Measurements from ENCODE around the gene USP36. TPM values are rescaled to one million over a fixed set of nuclear protein-coding genes. Genes with fewer than 3 reads are reported as not detected.

USP36 gene
- polyA plus RNA-seq, 1 donor, result 30.5 TPM

DNA sequence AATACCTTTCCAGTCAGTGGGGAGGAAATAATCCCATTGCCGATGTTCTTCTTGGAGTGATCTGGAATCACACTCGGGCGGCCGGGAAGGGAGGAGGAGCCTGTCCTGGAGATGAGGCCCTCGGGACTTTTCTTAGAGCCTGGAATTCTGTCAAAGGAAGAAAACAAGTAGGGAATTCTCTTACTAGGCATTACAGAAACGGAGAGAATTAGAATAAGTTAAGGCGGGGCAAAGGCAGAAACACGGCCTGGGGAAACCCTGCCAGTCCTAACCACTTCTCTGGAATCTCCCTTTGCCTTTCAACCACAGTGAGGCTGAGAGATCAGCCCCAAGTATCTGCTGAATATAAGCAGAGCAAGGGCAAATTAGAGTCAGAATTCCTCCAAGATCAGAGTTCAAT lies 27.8 kb downstream of the USP36 start:
- no peak for DNase-seq

DNA sequence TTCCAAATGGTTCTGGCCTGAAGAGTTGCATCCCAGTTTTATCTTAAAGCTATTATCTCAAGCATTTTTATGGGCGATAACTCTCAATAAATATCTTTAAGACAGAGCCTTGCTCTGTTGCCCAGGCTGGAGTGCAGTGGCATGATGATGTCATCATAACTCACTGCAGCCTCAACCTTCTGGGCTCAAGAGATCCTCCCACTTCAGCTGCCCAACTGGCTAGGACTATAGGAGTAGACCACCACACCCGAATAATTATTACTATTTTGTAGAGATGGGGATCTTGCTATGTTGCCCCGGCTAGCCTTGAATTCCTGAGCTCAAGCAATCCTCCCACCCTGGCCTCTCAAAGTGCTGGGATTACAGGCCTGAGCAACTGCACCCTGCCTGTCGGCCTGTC lies 32.5 kb downstream of the USP36 start:
- no peak for DNase-seq

DNA sequence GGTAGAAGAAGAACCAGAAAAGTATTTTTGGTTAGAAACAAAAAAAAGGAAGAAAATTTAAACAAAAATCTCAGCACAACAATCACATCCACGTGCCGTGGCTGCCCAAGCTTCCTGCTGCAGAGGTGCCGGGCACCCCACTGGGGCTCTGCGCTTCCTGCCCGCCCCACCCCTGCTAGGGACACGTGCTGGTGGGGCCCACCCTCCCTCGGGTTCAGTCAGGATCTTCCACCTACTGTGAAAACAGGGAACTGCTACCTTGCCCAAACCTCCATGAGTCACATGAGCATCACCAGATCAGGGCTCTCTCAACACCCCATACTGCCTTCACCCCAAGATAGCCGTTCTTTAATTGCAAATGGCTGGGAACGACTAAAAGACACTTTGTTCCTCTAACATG lies 34.2 kb downstream of the USP36 start:
- DNase-seq, result no peak

DNA sequence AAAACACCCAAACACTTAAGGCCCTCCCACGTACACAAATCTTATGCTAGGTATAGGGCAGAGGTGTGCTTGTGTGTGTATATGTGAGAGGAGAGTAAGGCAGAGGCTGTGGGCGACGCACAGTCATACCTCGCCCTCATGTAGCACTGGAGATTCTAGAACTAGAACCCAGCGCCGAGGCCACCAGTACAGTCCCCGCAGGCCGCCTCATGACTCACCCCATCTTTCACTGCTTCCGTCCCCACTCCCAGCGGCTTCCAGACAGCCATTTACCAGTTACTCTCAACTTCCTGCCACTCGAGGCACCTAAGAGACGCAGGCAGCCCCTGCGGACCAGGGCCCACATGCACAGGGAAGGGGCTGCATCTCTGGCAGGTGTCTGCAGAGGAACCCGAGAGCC lies 35.3 kb downstream of the USP36 start:
- DNase-seq, result no peak

- DNase-seq, result no peak
These were observed 35.8 kb downstream of the USP36 start for GRCh38 chr17:78804777-78805176.

DNA sequence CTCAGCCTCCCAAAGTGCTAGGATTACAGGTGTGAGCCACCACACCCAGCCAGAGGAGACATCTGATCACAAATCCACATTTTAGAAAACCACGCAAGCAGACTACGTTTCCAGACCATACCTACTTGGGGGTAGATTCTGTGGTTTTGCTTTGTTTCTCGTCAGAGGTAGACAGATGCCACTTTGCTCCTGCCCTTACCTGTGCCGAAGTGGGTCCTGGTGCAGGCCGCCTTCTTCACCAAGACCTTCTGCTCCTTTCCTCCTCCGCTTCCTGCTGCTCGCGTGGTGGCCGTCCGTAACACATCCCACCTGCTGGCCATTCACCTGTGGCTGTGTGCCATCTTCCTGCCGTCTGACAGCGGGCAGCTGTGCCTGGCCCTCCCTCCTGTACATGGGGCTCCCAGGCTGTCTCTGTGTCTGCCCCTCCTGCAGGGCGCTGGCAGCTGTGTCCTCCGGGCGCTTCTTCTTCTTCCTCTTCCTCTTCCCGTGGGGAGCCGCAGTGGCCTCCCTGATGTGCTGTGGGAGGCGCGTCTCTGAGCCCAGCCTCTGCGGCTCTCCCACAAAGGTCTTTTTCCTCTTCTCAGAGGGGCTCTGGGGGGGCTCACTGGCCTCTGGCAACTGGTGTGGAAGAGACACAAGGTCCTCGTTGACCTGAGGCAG lies 37.3 kb downstream of the USP36 start:
- DNase-seq, result no peak

- no peak for DNase-seq
These were observed 38.2 kb downstream of the USP36 start for GRCh38 chr17:78802459-78802858.

GRCh38 chr17:78802008-78802407 lies 38.6 kb downstream of the USP36 start:
- no peak for DNase-seq

DNA sequence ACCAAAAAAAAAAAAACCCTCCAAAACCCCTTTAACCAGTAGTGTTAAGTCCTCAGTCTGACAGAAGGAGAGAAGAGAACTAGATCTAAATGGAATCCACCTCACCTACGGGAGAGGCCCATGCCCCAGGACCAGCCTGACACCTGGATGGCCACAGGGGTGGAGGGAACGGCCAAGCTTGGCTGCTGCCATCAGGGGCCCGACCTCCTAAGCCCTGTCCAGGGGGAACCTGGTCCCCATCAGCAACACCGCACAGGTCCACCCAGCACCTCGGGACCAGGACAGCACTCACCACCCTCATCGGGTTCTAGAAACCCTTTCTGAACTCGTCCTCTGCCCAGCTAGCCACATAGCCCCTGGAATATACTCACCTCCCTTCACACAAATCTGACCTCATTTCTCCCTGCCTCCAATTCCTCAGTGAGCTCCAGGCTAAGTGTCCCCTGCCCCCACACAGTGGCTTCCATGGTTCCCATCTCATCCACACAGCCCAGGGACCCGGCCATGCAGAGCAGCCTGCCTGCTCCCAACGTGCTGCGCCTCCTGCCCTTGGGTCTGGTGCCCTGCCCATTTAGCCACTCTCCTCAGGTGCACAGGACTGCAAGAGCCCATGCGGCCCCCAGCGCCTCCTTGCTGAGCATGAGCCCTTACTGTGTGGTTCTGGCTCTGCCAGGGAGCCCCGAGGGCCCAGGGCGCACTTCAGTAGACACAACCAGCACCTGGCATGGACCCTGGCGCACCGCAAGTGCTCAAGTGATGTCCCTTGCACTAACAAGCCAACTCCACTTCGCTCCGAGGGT lies 40.3 kb downstream of the USP36 start:
- DNase-seq, result no peak

DNA sequence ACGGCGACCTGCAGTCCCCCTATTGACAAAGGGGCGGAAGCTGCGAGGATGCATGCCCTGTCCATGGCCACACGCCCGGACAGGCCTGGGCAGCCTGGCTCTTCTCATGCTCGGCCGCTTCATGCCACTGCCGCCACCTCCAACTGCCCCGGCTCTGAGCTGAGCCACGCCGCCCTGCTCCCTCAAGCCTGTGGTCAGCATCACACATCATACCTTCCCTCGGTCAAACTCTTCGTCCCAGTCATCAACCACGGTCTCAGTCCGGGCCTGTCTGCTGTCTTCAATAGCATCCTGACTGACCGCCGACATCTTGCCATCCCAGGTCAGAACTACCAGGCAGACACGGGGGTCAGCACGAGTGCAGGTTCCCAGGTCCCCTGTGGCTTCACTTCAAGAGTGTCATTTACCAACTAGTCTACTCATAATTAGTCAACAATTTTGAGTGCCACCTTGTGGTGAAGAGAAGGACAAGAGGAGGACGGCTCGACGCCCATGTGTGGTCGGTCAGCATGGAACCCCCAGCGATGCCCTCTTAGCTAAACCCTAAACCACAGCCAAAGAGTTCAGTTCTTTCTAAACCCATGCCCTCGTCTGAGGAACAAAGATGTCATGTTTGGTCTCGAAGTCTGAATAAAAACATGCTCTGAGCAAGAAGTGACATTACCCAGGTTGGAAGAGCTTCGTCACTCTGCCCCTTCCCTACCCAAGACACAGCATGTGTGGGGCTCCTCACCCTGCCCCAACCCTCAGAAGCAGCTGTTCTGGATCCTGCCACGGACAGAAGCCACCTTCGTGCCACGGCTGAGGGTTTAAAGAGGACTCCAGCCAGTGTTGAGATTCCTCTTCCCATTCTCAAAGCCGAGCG lies 41.7 kb downstream of the USP36 start:
- DNase-seq, result no peak

- no peak for DNase-seq
These were observed 42.7 kb downstream of the USP36 start for GRCh38 chr17:78797691-78798585.

DNA sequence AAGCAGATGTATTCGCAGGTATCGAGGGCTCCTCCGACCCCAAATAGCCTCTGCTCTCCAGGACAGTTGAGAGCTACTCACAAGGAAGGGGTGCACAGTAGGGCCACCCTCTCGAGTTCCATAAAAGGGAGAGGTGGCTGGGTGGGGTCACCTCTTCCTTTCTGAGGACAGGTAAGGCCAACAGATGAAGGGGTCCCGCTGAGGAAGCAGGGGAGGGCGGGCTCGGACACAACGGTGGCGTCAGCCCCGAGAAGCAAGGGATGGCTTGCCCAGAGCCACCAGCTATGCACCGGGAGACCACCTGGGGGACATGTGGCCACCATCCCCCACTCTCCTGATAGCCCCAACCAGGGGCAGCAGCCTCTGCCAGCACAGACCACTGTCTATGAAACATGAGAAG lies 43.4 kb downstream of the USP36 start:
- no peak for DNase-seq

- DNase-seq, result no peak
These were observed 44.1 kb downstream of the USP36 start for GRCh38 chr17:78796517-78796900.

DNA sequence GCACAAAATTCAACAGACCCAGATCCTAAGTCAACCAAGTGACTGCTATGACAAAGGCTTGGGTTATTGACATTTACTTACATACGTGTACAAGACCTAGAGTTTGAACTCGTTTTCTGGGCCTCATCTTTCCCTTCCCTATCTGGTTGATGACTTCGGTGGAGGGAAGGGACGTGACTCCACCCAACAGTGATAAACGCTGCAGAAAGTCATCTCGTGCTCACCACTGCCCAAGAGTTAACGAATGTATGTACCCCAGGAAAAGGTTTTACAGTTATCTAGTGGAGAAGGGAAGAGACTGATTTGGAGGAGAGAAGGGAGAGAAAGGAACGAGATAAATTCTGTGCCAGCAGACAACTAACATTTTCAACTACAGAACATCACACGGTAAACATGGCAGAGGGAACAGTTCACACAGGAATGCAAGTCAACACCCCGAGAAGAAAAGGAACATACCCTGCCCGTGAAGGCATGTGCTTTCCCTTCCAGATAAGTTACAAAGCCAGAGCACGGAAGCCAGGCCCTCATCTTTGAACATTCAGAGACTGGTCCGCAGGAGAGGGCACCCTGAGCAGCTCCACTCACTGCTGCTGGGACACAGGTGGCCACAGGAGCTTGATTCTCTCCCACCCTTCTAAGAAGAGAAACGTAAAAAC lies 44.6 kb downstream of the USP36 start:
- DNase-seq, result no peak

- DNase-seq, result no peak
These were observed 45.6 kb downstream of the USP36 start for GRCh38 chr17:78794864-78795640.

DNA sequence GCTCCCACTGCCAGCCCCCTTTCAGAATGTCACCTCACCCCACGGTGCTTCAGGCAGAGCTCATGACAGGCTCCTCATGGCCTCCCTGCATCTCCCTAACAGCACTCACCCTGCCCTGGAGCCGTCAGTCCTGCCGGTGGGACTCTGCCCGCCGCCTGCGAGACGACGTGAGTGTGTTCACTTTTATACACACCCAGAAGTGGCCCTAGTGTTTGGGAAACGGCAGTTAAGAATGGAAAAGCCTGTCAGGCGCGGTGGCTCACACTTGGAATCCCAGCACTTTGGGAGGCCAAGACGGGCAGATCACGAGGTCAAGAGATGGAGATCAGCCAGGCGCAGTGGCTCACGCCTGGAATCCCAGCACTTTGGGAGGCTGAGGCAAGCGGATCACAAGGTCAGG lies 46.2 kb downstream of the USP36 start:
- no peak for DNase-seq

GRCh38 chr17:78793968-78794367 lies 46.6 kb downstream of the USP36 start:
- DNase-seq, result no peak

- no peak for DNase-seq
These were observed 47.2 kb downstream of the USP36 start for GRCh38 chr17:78793415-78793814.

DNA sequence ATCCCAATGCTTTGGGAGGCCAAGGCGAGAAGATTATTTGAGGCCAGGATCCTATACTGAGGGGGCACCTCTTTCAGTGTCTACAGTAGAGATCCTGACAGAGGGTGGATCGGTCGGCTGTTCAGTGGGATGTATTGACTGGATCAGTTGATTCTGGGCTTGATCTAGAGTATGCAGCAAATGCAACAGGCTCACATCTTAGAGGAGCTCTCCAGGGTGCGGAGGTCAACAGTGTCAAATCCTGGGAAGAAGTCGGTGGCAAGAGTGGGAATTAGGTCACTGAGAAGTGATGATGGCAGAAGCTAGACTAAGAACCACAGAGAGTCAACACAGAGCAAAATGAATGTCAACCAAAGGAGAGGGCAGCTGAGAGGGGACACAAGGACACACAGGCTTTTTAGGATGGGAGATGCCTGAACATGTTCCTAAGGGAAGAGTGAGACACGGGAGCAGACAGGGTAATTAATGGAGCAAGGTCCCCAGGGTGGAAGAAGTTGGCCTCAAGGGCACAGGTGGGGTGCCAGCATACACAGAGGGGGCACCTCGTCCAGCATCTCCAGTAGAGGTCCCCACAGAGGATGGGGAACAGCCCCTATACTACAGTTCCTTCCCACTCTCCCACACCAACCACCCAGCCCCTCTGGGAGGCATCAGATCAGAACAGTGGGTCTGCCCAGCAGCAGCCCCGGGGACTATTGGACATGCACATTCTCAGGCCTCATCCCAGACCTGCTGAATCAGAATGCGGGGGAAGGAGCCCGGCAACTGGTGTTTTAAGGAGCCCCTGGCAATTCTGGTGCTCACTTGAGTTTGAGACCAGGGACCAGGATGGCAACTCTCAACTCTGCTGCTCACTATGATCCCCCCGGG lies 48.5 kb downstream of the USP36 start:
- no peak for DNase-seq

DNA sequence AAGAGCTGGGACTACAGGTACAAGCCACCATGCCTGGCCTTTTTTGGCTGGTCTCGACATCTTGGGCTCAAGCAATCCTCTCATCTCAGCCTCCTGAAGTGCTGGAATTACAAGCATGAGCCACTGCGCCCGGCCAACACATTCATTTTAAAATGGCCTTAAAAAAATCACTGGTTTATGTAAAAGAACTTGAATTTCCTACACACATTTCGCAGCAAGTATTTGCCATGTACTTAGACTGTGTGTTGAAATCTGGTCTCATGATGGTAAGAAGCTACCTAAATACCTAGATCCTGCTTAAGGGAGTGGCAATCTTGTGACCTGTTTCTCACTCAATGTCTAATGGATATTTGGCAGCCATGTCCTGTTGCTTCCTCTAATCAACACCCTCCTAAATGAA lies 50.1 kb downstream of the USP36 start:
- DNase-seq, result no peak

Data from hindlimb muscle (tissue), 1 donor.